HCT116 (cell line): ENCODE measurements around the gene ATAD2B. TPM values are rescaled to one million over a fixed set of nuclear protein-coding genes. Genes with fewer than 3 reads are reported as not detected.

ENCODE experiments used
- ATAC-seq: fragments of 200-7000 bp; cut with Tn5 transposase; 2 replicates; pipeline ENCODE4 v1.9.1; 2020; ENCODE audit warnings: mild to moderate bottlenecking, moderate library complexity
- BruUV-seq: library from RNA; stranded (reverse); fragments of 400-500 nt; replicated peaks from 2 replicates; lab custom pipeline; 2021; lab: Mats Ljungman, UMichigan
- CTCF ChIA-PET: fragments of 300-600 bp; sonication (Branson Sonifier 250); formaldehyde crosslinking; loops from one replicate; lab custom pipeline; 2021; ENCODE audit warnings: antibody characterized with exemption; lab: Charles Lee
- POLR2A ChIA-PET: fragments of 300-600, 350-600 bp; sonication (Branson Sonifier 250); formaldehyde crosslinking; loops from one replicate; lab custom pipeline; 2021; ENCODE audit warnings: antibody characterized with exemption; lab: Charles Lee
- RAD21 ChIA-PET, 2 experiments: fragments of 300-600 bp; sonication (Branson Sonifier 250); formaldehyde crosslinking; loops; one replicate each; lab custom pipeline; 2023; ENCODE audit warnings: low total read pairs in 2 of 2; ENCODE audit not compliant: uncharacterized antibody in 2 of 2, unreplicated experiment in 2 of 2, low non-redundant PET in 1 of 2; lab: Charles Lee
- DNase-seq: peaks from one replicate; pipeline ENCODE4 v3.0.0-alpha.2; 2010; ENCODE audit warnings: low read depth, low spot score
- H2AFZ ChIP-seq: fragments of 200-600 bp; shearing (Covaris generic), sonication (generic); 2 replicates; pipeline ENCODE4 v1.6.1; 2017; ENCODE audit warnings: low read depth, mixed run types, mixed read lengths, antibody characterized with exemption, low read length; ENCODE audit not compliant: poor library complexity, severe bottlenecking
- H3K27ac ChIP-seq: 2 replicates; pipeline ENCODE4 v1.5.1; 2012; ENCODE audit warnings: low read depth, low read length
- H3K27me3 ChIP-seq: fragments of 200-600 bp; sonication (generic); 2 replicates; pipeline ENCODE4 v1.6.1; 2016; ENCODE audit warnings: mixed run types, low read length, mixed read lengths; ENCODE audit not compliant: insufficient read depth
- H3K36me3 ChIP-seq, 2 experiments: fragments of 200-500 bp in 1 of 2; fragments of 200-600 bp in 1 of 2; sonication (Bioruptor generic) in 1 of 2; sonication (generic) in 1 of 2; 2 replicates each; pipeline versions ENCODE4 v1.5.1 to v1.6.1; 2014 to 2016; ENCODE audit warnings: low read length in 2 of 2, inconsistent platforms in 1 of 2, mixed read lengths in 1 of 2, mixed run types in 1 of 2; ENCODE audit not compliant: insufficient read depth in 2 of 2, control insufficient read depth in 1 of 2
- H3K4me1 ChIP-seq, 2 experiments: fragments of 200-600 bp in 1 of 2; sonication (generic) in 1 of 2; 2 replicates each; pipeline versions ENCODE4 v1.5.1 to v1.6.1; 2012 to 2017; ENCODE audit warnings: low read length in 2 of 2, inconsistent platforms in 1 of 2, mild to moderate bottlenecking in 1 of 2, mixed read lengths in 1 of 2, mixed run types in 1 of 2, moderate library complexity in 1 of 2; ENCODE audit not compliant: insufficient read depth in 2 of 2, control insufficient read depth in 1 of 2
- H3K4me2 ChIP-seq: fragments of 200-600 bp; sonication (generic); 2 replicates; pipeline ENCODE4 v1.6.1; 2017; ENCODE audit warnings: mixed run types, low read length, mixed read lengths
- H3K4me3 ChIP-seq, 2 experiments: fragments of 200-600 bp in 1 of 2; sonication (generic) in 1 of 2; replicated peaks in 1 of 2; 2 replicates each; pipeline ENCODE4 v1.5.1; 2011 to 2016; ENCODE audit warnings: low read length in 2 of 2, control low read depth in 1 of 2, low read depth in 1 of 2, mild to moderate bottlenecking in 1 of 2, mixed read lengths in 1 of 2, mixed run types in 1 of 2
- H3K79me2 ChIP-seq: fragments of 200-600 bp; sonication (generic); 2 replicates; pipeline ENCODE4 v1.6.1; 2017; ENCODE audit warnings: mild to moderate bottlenecking, mixed run types, low read length, moderate library complexity, mixed read lengths; ENCODE audit not compliant: insufficient read depth
- H3K9ac ChIP-seq: fragments of 200-600 bp; sonication (generic); 2 replicates; pipeline ENCODE4 v1.6.1; 2016; ENCODE audit warnings: low read length, mixed read lengths
- H3K9me2 ChIP-seq: fragments of 200-600 bp; sonication (generic), shearing (Covaris generic); 2 replicates; pipeline ENCODE4 v1.6.1; 2017; ENCODE audit warnings: mixed run types, mild to moderate bottlenecking, moderate library complexity; ENCODE audit not compliant: insufficient read depth
- H3K9me3 ChIP-seq, 2 experiments: fragments of 200-500 bp in 1 of 2; fragments of 200-600 bp in 1 of 2; sonication (Bioruptor generic) in 1 of 2; sonication (generic) in 1 of 2; 2 replicates each; pipeline ENCODE4 v1.6.1; 2014 to 2017; ENCODE audit warnings: low read length in 2 of 2, mixed read lengths in 2 of 2, inconsistent platforms in 1 of 2, low read depth in 1 of 2, mild to moderate bottlenecking in 1 of 2, mixed run types in 1 of 2, moderate library complexity in 1 of 2; ENCODE audit not compliant: control insufficient read depth in 1 of 2, insufficient read depth in 1 of 2
- H4K20me1 ChIP-seq: fragments of 200-600 bp; sonication (generic), shearing (Covaris generic); 2 replicates; pipeline ENCODE4 v1.6.1; 2017; ENCODE audit warnings: mixed run types, mild to moderate bottlenecking, moderate library complexity; ENCODE audit not compliant: insufficient read depth
- CBX3 ChIP-seq: IDR thresholded peaks from 2 replicates; pipeline ENCODE4 v1.6.1; 2012; ENCODE audit warnings: low read depth
- CEBPB ChIP-seq: IDR thresholded peaks from 2 replicates; pipeline ENCODE4 v1.6.1; 2012; ENCODE audit warnings: low read depth
- EGR1 ChIP-seq: IDR thresholded peaks from 2 replicates; pipeline ENCODE4 v1.6.1; 2012; ENCODE audit warnings: low read depth
- ELF1 ChIP-seq: IDR thresholded peaks from 2 replicates; pipeline ENCODE4 v1.6.1; 2012; ENCODE audit warnings: low read depth, borderline replicate concordance
- EZH2 ChIP-seq: fragments of 200-600 bp; sonication (generic); IDR thresholded peaks from 2 replicates; pipeline ENCODE4 v1.6.1; 2017; ENCODE audit warnings: antibody characterized with exemption, mixed run types
- FOSL1 ChIP-seq: IDR thresholded peaks from 2 replicates; pipeline ENCODE4 v1.6.1; 2012; ENCODE audit warnings: low read depth
- POLR2A ChIP-seq: IDR thresholded peaks from 2 replicates; pipeline ENCODE4 v1.7.0; 2011; ENCODE audit warnings: borderline replicate concordance; ENCODE audit not compliant: insufficient read depth, insufficient read length; ENCODE audit errors: extremely low read depth
- RAD21 ChIP-seq: IDR thresholded peaks from 2 replicates; pipeline ENCODE4 v1.6.1; 2012; ENCODE audit warnings: low read depth, mild to moderate bottlenecking
- SIN3A ChIP-seq: IDR thresholded peaks from 2 replicates; pipeline ENCODE4 v1.6.1; 2012; ENCODE audit warnings: low read depth
- SP1 ChIP-seq: IDR thresholded peaks from 2 replicates; pipeline ENCODE4 v1.6.1; 2012; ENCODE audit warnings: low read depth
- SRF ChIP-seq: IDR thresholded peaks from 2 replicates; pipeline ENCODE4 v1.6.1; 2012; ENCODE audit warnings: low read depth
- TCF7L2 ChIP-seq: IDR thresholded peaks from 2 replicates; pipeline ENCODE4 v1.7.0; 2011; ENCODE audit warnings: borderline replicate concordance, inconsistent platforms; ENCODE audit not compliant: insufficient read depth, insufficient read length; ENCODE audit errors: extremely low read depth
- YY1 ChIP-seq: IDR thresholded peaks from 2 replicates; pipeline ENCODE4 v1.6.1; 2011; ENCODE audit warnings: low read length, low read depth, moderate library complexity, mild to moderate bottlenecking; ENCODE audit not compliant: insufficient replicate concordance; ENCODE audit errors: extremely low read depth
- ZFX ChIP-seq: fragments of 450-650 bp; IDR thresholded peaks from 2 replicates; pipeline ENCODE4 v1.6.1; 2017
- ZNF274 ChIP-seq: fragments of 200-500 bp; sonication (Bioruptor generic); IDR thresholded peaks from 2 replicates; pipeline ENCODE4 v1.6.1; 2014; ENCODE audit warnings: mild to moderate bottlenecking, low read depth, low read length, inconsistent platforms
- intact Hi-C: fragments of 100-400 bp; cut with micrococcal nuclease; formaldehyde crosslinking; loops from 2 replicates; pipeline ENCODE4 v1.10.0; 2022
- total RNA-seq: library from RNA; stranded (reverse); gene quantifications from one replicate; pipeline ENCODE4 v1.2.1, GENCODE V29; 2021; ENCODE audit not compliant: unreplicated experiment
- TF ChIP-seq, protein P1 (sequence below): IDR thresholded peaks from 2 replicates; pipeline ENCODE4 v1.6.1; 2012; ENCODE audit warnings: low read depth
- TF ChIP-seq, protein P2 (sequence below): IDR thresholded peaks from 2 replicates; pipeline ENCODE4 v1.6.1; 2012
- TF ChIP-seq, protein P3 (sequence below), 3 experiments: fragments of 200-600 bp in 1 of 3; sonication (generic) in 1 of 3; IDR thresholded peaks in 2 of 3; conservative IDR thresholded peaks in 1 of 3; 2 replicates each; pipeline ENCODE4 v1.5.1; 2012 to 2017; ENCODE audit warnings: low read depth in 2 of 3, low read length in 2 of 3, antibody characterized with exemption in 1 of 3, borderline replicate concordance in 1 of 3, control low read depth in 1 of 3, mild to moderate bottlenecking in 1 of 3, mixed read lengths in 1 of 3, mixed run types in 1 of 3, moderate library complexity in 1 of 3; ENCODE audit not compliant: insufficient read depth in 1 of 3
- TF ChIP-seq, protein P4 (sequence below): IDR thresholded peaks from 2 replicates; pipeline ENCODE4 v1.6.1; 2011; ENCODE audit warnings: mild to moderate bottlenecking, low read length, moderate library complexity; ENCODE audit not compliant: insufficient replicate concordance; ENCODE audit errors: extremely low read depth
- TF ChIP-seq, protein P5 (sequence below): IDR thresholded peaks from 2 replicates; pipeline ENCODE4 v1.6.1; 2012

Gene ATAD2B
- total RNA-seq, 1 experiment from 2014 or later: 9.6 TPM

DNA sequence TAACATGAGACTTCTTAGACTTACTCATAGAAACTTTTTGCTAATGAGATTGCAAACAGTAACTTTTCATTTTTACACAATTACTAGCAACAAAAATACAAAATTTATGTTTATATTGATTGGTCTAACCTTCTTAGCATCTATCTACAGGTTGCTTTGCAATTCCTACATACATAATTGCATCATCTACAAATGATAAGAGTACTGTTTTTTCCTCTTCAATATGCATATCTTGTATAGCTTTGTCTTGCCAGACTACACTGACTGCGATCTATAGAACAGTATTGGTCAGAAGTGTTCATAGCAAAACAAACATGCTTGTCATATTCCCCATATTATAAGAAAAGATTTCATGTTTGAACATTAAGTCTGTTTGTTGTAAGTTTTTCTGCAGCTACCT is 87.9 kb downstream of the ATAD2B start:
- no peaks in the 10 kb centered on the region for H4K20me1 ChIP-seq
- no peak for ATAC-seq
- BruUV-seq: no TSS peak
- H3K27ac ChIP-seq: no peak overlapping the region
- H3K9me2 ChIP-seq: no peaks in the 10 kb centered on the region
- H3K36me3 ChIP-seq: no peaks in the 10 kb centered on the region
- intact Hi-C loops: no loop called here
- TF ChIP-seq, protein P1, sequence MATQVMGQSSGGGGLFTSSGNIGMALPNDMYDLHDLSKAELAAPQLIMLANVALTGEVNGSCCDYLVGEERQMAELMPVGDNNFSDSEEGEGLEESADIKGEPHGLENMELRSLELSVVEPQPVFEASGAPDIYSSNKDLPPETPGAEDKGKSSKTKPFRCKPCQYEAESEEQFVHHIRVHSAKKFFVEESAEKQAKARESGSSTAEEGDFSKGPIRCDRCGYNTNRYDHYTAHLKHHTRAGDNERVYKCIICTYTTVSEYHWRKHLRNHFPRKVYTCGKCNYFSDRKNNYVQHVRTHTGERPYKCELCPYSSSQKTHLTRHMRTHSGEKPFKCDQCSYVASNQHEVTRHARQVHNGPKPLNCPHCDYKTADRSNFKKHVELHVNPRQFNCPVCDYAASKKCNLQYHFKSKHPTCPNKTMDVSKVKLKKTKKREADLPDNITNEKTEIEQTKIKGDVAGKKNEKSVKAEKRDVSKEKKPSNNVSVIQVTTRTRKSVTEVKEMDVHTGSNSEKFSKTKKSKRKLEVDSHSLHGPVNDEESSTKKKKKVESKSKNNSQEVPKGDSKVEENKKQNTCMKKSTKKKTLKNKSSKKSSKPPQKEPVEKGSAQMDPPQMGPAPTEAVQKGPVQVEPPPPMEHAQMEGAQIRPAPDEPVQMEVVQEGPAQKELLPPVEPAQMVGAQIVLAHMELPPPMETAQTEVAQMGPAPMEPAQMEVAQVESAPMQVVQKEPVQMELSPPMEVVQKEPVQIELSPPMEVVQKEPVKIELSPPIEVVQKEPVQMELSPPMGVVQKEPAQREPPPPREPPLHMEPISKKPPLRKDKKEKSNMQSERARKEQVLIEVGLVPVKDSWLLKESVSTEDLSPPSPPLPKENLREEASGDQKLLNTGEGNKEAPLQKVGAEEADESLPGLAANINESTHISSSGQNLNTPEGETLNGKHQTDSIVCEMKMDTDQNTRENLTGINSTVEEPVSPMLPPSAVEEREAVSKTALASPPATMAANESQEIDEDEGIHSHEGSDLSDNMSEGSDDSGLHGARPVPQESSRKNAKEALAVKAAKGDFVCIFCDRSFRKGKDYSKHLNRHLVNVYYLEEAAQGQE: no peak
- TF ChIP-seq, protein P2, sequence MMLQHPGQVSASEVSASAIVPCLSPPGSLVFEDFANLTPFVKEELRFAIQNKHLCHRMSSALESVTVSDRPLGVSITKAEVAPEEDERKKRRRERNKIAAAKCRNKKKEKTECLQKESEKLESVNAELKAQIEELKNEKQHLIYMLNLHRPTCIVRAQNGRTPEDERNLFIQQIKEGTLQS: no peak
- TF ChIP-seq FOSL1 (no peak), YY1 (no peak), POLR2A (no peak), EGR1 (no peak), CBX3 (no peak), CEBPB (no peak), ZNF274 (no peak), ELF1 (no peak), RAD21 (no peak), SIN3A (no peak), ZFX (no peak), SRF (no peak), SP1 (no peak), EZH2 (no peak), TCF7L2 (no peak)
- TF ChIP-seq, protein P3, sequence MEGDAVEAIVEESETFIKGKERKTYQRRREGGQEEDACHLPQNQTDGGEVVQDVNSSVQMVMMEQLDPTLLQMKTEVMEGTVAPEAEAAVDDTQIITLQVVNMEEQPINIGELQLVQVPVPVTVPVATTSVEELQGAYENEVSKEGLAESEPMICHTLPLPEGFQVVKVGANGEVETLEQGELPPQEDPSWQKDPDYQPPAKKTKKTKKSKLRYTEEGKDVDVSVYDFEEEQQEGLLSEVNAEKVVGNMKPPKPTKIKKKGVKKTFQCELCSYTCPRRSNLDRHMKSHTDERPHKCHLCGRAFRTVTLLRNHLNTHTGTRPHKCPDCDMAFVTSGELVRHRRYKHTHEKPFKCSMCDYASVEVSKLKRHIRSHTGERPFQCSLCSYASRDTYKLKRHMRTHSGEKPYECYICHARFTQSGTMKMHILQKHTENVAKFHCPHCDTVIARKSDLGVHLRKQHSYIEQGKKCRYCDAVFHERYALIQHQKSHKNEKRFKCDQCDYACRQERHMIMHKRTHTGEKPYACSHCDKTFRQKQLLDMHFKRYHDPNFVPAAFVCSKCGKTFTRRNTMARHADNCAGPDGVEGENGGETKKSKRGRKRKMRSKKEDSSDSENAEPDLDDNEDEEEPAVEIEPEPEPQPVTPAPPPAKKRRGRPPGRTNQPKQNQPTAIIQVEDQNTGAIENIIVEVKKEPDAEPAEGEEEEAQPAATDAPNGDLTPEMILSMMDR (IDR thresholded peaks at IDR 0.05 in 2 of 3, conservative IDR thresholded peaks at IDR 0.05 in 1 of 3; ENCODE audit: borderline replicate concordance in 1 of 3, insufficient read depth in 1 of 3, low read depth in 2 of 3, low read length in 2 of 3): no peak
- TF ChIP-seq, protein P4, sequence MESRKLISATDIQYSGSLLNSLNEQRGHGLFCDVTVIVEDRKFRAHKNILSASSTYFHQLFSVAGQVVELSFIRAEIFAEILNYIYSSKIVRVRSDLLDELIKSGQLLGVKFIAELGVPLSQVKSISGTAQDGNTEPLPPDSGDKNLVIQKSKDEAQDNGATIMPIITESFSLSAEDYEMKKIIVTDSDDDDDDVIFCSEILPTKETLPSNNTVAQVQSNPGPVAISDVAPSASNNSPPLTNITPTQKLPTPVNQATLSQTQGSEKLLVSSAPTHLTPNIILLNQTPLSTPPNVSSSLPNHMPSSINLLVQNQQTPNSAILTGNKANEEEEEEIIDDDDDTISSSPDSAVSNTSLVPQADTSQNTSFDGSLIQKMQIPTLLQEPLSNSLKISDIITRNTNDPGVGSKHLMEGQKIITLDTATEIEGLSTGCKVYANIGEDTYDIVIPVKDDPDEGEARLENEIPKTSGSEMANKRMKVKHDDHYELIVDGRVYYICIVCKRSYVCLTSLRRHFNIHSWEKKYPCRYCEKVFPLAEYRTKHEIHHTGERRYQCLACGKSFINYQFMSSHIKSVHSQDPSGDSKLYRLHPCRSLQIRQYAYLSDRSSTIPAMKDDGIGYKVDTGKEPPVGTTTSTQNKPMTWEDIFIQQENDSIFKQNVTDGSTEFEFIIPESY: no peak
- TF ChIP-seq, protein P5, sequence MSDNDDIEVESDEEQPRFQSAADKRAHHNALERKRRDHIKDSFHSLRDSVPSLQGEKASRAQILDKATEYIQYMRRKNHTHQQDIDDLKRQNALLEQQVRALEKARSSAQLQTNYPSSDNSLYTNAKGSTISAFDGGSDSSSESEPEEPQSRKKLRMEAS: no peak
- no peaks in the 10 kb centered on the region for H3K27me3 ChIP-seq
- ChIA-PET RAD21 (no interaction called here), POLR2A (no interaction called here), CTCF (no interaction called here)
- H3K4me1 ChIP-seq: no peaks in the 10 kb centered on the region
- H3K4me2 ChIP-seq: no peak overlapping the region
- no peak overlapping the region for H3K4me3 ChIP-seq
- H3K9ac ChIP-seq: no peak overlapping the region
- DNase-seq: no peak
- peaks cover 0 to 9% of the 10 kb centered on the region in 2 experiments; a peak in 2 of 4 replicates for H3K9me3 ChIP-seq
- H2AFZ ChIP-seq: no peak overlapping the region
- no peaks in the 10 kb centered on the region for H3K79me2 ChIP-seq
